Aorta (tissue), 5 donors: ENCODE results near the gene UBXN6. TPM values are rescaled to one million over a fixed set of nuclear protein-coding genes. Genes with fewer than 3 reads are reported as not detected.

ENCODE experiments used
- ATAC-seq: fragments of 200-7000 bp; cut with Tn5 transposase; one replicate; pipeline ENCODE4 v1.9.1; 2022; ENCODE audit warnings: moderate library complexity; ENCODE audit not compliant: low FRiP score
- DNase-seq, 2 donors: peaks; one replicate each; pipeline ENCODE4 v3.0.0-alpha.2; 2020
- H3K27ac ChIP-seq, 2 donors: one replicate each; pipeline ENCODE4 v1.5.1; 2013; ENCODE audit warnings: low read length in 2 of 2, mild to moderate bottlenecking in 2 of 2, moderate library complexity in 2 of 2, control low read depth in 1 of 2, inconsistent platforms in 1 of 2, low read depth in 1 of 2
- H3K27me3 ChIP-seq, 2 donors: one replicate each; pipeline ENCODE4 v1.6.1; 2013; ENCODE audit warnings: control low read depth in 1 of 2, low read length in 1 of 2, mild to moderate bottlenecking in 1 of 2, moderate library complexity in 1 of 2; ENCODE audit not compliant: insufficient read depth in 2 of 2, control insufficient read depth in 1 of 2
- H3K36me3 ChIP-seq, 2 donors: one replicate each; pipeline ENCODE4 v1.6.1; 2013; ENCODE audit warnings: control low read depth in 1 of 2, low read length in 1 of 2, mild to moderate bottlenecking in 1 of 2; ENCODE audit not compliant: insufficient read depth in 2 of 2, control insufficient read depth in 1 of 2
- H3K4me1 ChIP-seq, 2 donors: one replicate each; pipeline ENCODE4 v1.6.1; 2013; ENCODE audit warnings: low read length in 2 of 2, control low read depth in 1 of 2, mild to moderate bottlenecking in 1 of 2, moderate library complexity in 1 of 2; ENCODE audit not compliant: insufficient read depth in 2 of 2, control insufficient read depth in 1 of 2
- H3K4me3 ChIP-seq, 2 donors: one replicate each; pipeline ENCODE4 v1.5.1; 2013; ENCODE audit warnings: low read length in 2 of 2, control low read depth in 1 of 2, mild to moderate bottlenecking in 1 of 2
- H3K9me3 ChIP-seq: one replicate; pipeline ENCODE4 v1.6.1; 2013; ENCODE audit warnings: mild to moderate bottlenecking, low read length; ENCODE audit not compliant: control insufficient read depth
- whole genome bisulfite sequencing, 2 donors: extraction: QIAGEN DNeasy Blood & Tissue Kit; methylation state at CpG; one replicate each; pipeline ENCODE4 v1.1.7; 2013; 5-methylcytosine and 5-hydroxymethylcytosine counted together
- intact Hi-C, 2 donors: fragments of 100-400 bp; cut with DNase I; formaldehyde crosslinking; loops; one replicate each; pipeline versions ENCODE4 v1.14.2 to v1.15.0; 2022
- polyA plus RNA-seq, 2 donors: library from polyadenylated mRNA; stranded (reverse); fragments of 200-250 nt; gene quantifications; one replicate each; pipeline ENCODE4 v1.2.3, GENCODE V29; 2013
- total RNA-seq, 2 donors: library from RNA; stranded (reverse); fragmentation: NEBNext Ultra II Directional; extraction: Animal tissue kit (Norgen Biotek cat#: 25700); gene quantifications; one replicate each; pipeline ENCODE4 v1.2.1, GENCODE V29; 2021
- donor health status: healthy with polysubstance abuse.
- donor health status: Bipolar disorder and iron deficiency.
- donor health status: DM: no; HTN: no; CAD: no.
- donor health status: DM: no; HTN: no; CAD: no.
- donor health status: DM: yes; HTN: yes; CAD: no.

UBXN6 gene
- total and polyA plus RNA-seq, 4 donors, result 78.5 to 181 (median 85.8) TPM

- no peak overlapping the region for H3K4me3 ChIP-seq
- peaks cover 0 to 8% of the 10 kb centered on the region in 2 donors for H3K36me3 ChIP-seq
- no peaks in the 10 kb centered on the region for H3K27me3 ChIP-seq
- DNase-seq, result no peak
- H3K4me1 ChIP-seq, result no peaks in the 10 kb centered on the region
- H3K9me3 ChIP-seq, result no peaks in the 10 kb centered on the region
- intact Hi-C loops, result no loop called here
- H3K27ac ChIP-seq, result no peak overlapping the region
- 84 to 86% methylated on average over 15 of the region's 15 CpGs for WGBS, 2 donors
- ATAC-seq, result no peak
These were observed 10.8 kb downstream of the UBXN6 start for GRCh38 chr19:4446704-4447200.

- H3K4me3 ChIP-seq, result no peak overlapping the region
- no peak for DNase-seq
- H3K27ac ChIP-seq, result no peak overlapping the region
- no peaks in the 10 kb centered on the region for H3K9me3 ChIP-seq
- no peaks in the 10 kb centered on the region for H3K4me1 ChIP-seq
- ATAC-seq, result no peak
- intact Hi-C loops, result no loop called here
- H3K36me3 ChIP-seq, result peaks cover 0 to 8% of the 10 kb centered on the region in 2 donors
- 91 to 92% methylated on average over 58 of the region's 58 CpGs for WGBS, 2 donors
- no peaks in the 10 kb centered on the region for H3K27me3 ChIP-seq
These were observed 11.5 kb downstream of the UBXN6 start for GRCh38 chr19:4445963-4446703.

GRCh38 chr19:4444765-4445741 lies 12.5 kb downstream of the UBXN6 start:
- Histone ChIP-seq H3K4me3 (no peak overlapping the region), H3K27me3 (no peaks in the 10 kb centered on the region), H3K9me3 (no peaks in the 10 kb centered on the region), H3K4me1 (no peaks in the 10 kb centered on the region), H3K27ac (no peak overlapping the region), H3K36me3 (peaks cover 0 to 8% of the 10 kb centered on the region in 2 donors)
- intact Hi-C loops, result no loop called here
- WGBS, 2 donors, result 73% methylated on average over 36 of the region's 36 CpGs
- ATAC-seq, result no peak
- no peak for DNase-seq

- Histone ChIP-seq H3K27me3 (no peaks in the 10 kb centered on the region), H3K36me3 (peaks cover 0 to 8% of the 10 kb centered on the region in 2 donors), H3K9me3 (no peaks in the 10 kb centered on the region), H3K4me3 (no peak overlapping the region), H3K27ac (no peak overlapping the region), H3K4me1 (no peaks in the 10 kb centered on the region)
- intact Hi-C loops, result no loop called here
- DNase-seq, result no peak
- no peak for ATAC-seq
- WGBS, 2 donors, result 72 to 75% methylated on average over 20 of the region's 20 CpGs
These were observed 13.4 kb downstream of the UBXN6 start for GRCh38 chr19:4443966-4444764.

GRCh38 chr19:4443188-4443587 lies 14.4 kb downstream of the UBXN6 start:
- Histone ChIP-seq H3K27me3 (no peaks in the 10 kb centered on the region), H3K9me3 (no peaks in the 10 kb centered on the region)
- intact Hi-C loops, result no loop called here

GRCh38 chr19:4442819-4443146 lies 14.8 kb downstream of the UBXN6 start:
- WGBS, 2 donors, result 85 to 91% methylated on average over 7 to 10 of the region's 10 CpGs
- intact Hi-C loops, result no loop called here
- Histone ChIP-seq H3K9me3 (no peaks in the 10 kb centered on the region), H3K27ac (no peak overlapping the region), H3K27me3 (no peaks in the 10 kb centered on the region), H3K36me3 (peaks cover 0 to 7% of the 10 kb centered on the region in 2 donors), H3K4me1 (no peaks in the 10 kb centered on the region), H3K4me3 (no peak overlapping the region)
- ATAC-seq, result no peak
- DNase-seq, result no peak

More at GRCh38 chr19:4443188-4443587, 14.4 kb downstream of the UBXN6 start:
- H3K36me3 ChIP-seq, result peaks cover 0 to 8% of the 10 kb centered on the region in 2 donors
- 90% methylated on average over 15 of the region's 15 CpGs for WGBS, 2 donors
- H3K27ac ChIP-seq, result no peak overlapping the region
- no peaks in the 10 kb centered on the region for H3K4me1 ChIP-seq
- H3K4me3 ChIP-seq, result no peak overlapping the region
- ATAC-seq (no peak), DNase-seq (no peak)

GRCh38 chr19:4441994-4442818 lies 15.4 kb downstream of the UBXN6 start:
- Histone ChIP-seq H3K27ac (no peak overlapping the region), H3K9me3 (no peaks in the 10 kb centered on the region), H3K4me1 (no peaks in the 10 kb centered on the region), H3K4me3 (no peak overlapping the region), H3K27me3 (no peaks in the 10 kb centered on the region), H3K36me3 (peaks cover 0 to 4% of the 10 kb centered on the region in 2 donors)
- DNase-seq, result no peak
- 82 to 86% methylated on average over 22 of the region's 22 CpGs for WGBS, 2 donors
- ATAC-seq, result no peak
- intact Hi-C loops, result no loop called here

- Histone ChIP-seq H3K36me3 (no peaks in the 10 kb centered on the region), H3K27ac (no peak overlapping the region), H3K4me3 (no peak overlapping the region), H3K9me3 (no peaks in the 10 kb centered on the region), H3K27me3 (no peaks in the 10 kb centered on the region), H3K4me1 (no peaks in the 10 kb centered on the region)
- intact Hi-C loops, result no loop called here
- 87 to 88% methylated on average over 12 of the region's 12 CpGs for WGBS, 2 donors
- ATAC-seq, result no peak
- DNase-seq, result no peak
These were observed 18.4 kb downstream of the UBXN6 start for GRCh38 chr19:4439243-4439642.
